ENCODE measurements around the gene FUCA1.

DNA sequence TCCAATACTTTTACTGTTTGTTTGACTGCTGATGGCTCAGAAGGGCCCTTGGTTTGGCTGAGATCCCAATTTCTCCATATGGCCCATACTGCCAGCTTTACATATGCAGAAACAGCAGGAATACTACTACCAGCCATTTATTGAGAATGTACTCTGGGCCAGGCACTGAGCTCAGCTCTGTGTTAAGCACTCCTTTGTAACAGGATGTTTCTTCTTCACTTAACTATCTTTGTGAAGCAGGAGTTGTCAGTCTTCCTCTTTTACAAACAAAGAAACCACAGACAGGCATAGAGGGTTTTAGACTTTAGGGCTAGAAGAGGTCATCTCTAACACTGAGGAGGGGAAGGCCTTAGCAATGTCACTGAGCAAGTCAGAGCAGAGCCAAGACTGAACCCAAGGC lies 51.2 kb downstream of the FUCA1 start:
- TF ChIP-seq, protein P1, sequence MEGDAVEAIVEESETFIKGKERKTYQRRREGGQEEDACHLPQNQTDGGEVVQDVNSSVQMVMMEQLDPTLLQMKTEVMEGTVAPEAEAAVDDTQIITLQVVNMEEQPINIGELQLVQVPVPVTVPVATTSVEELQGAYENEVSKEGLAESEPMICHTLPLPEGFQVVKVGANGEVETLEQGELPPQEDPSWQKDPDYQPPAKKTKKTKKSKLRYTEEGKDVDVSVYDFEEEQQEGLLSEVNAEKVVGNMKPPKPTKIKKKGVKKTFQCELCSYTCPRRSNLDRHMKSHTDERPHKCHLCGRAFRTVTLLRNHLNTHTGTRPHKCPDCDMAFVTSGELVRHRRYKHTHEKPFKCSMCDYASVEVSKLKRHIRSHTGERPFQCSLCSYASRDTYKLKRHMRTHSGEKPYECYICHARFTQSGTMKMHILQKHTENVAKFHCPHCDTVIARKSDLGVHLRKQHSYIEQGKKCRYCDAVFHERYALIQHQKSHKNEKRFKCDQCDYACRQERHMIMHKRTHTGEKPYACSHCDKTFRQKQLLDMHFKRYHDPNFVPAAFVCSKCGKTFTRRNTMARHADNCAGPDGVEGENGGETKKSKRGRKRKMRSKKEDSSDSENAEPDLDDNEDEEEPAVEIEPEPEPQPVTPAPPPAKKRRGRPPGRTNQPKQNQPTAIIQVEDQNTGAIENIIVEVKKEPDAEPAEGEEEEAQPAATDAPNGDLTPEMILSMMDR (IDR thresholded peaks at IDR 0.05 in 2 of 3, conservative IDR thresholded peaks at IDR 0.05 in 1 of 3; ENCODE audit: control insufficient read depth in 2 of 3, extremely low read depth in 1 of 3, insufficient read depth in 1 of 3, low read depth in 3 of 3, low read length in 3 of 3) = no peak
- no peak for TF ChIP-seq BACH1 (IDR thresholded peaks at IDR 0.05; ENCODE audit: borderline replicate concordance)
- no peak for TF ChIP-seq POLR2A (IDR thresholded peaks at IDR 0.05; ENCODE audit: low read depth, low read length)
- TF ChIP-seq NRF1 (conservative IDR thresholded peaks at IDR 0.05; ENCODE audit: low read depth, low read length) = no peak
- no peak for TF ChIP-seq ESRRA (IDR thresholded peaks at IDR 0.05; ENCODE audit: low read length)
